H1 (cell line): Measurements from ENCODE around the gene ARHGAP21. TPM values are rescaled to one million over a fixed set of nuclear protein-coding genes. Genes with fewer than 3 reads are reported as not detected.

Experiments used
- CTCF ChIA-PET: fragments of 300-600 bp; sonication (Branson Sonifier 250); formaldehyde crosslinking; loops from one replicate; lab custom pipeline; 2021; ENCODE audit not compliant: partially characterized antibody; lab: Charles Lee
- POLR2A ChIA-PET: fragments of 300-600 bp; sonication (Branson Sonifier 250); formaldehyde crosslinking; loops from one replicate; lab custom pipeline; 2021; ENCODE audit warnings: inconsistent platforms; ENCODE audit not compliant: partially characterized antibody; lab: Charles Lee
- DNase-seq, 2 experiments: peaks; one replicate each; pipeline versions ENCODE4 v3.0.0 to v3.0.0-alpha.2; 2010 to 2022; ENCODE audit warnings: low spot score in 2 of 2, low read depth in 1 of 2, mixed read lengths in 1 of 2
- FAIRE-seq: peaks from 2 replicates; lab custom pipeline; 2011; peaks lifted over from hg19 to GRCh38; lab: Jason Lieb, UNC
- H2AFZ ChIP-seq: 2 replicates; pipeline ENCODE4 v1.8.1; 2012; ENCODE audit warnings: low read length, inconsistent platforms
- H2AK5ac ChIP-seq: 2 replicates; pipeline ENCODE4 v1.6.1; 2013; ENCODE audit warnings: low read depth, low read length
- H2BK120ac ChIP-seq: replicated peaks from 2 replicates; pipeline ENCODE3; 2013; ENCODE audit warnings: low read depth, low read length, inconsistent platforms
- H2BK12ac ChIP-seq: 2 replicates; pipeline ENCODE4 v1.6.1; 2013; ENCODE audit warnings: low read depth, low read length
- H2BK15ac ChIP-seq: 2 replicates; pipeline ENCODE4 v1.6.1; 2013; ENCODE audit warnings: low read length
- H2BK20ac ChIP-seq: 2 replicates; pipeline ENCODE4 v1.6.1; 2013; ENCODE audit warnings: low read length
- H2BK5ac ChIP-seq: 2 replicates; pipeline ENCODE4 v1.6.1; 2013; ENCODE audit warnings: low read depth, low read length
- H3K14ac ChIP-seq: 2 replicates; pipeline ENCODE4 v1.6.1; 2013; ENCODE audit warnings: inconsistent platforms; ENCODE audit not compliant: insufficient read length
- H3K18ac ChIP-seq: 2 replicates; pipeline ENCODE4 v1.6.1; 2013; ENCODE audit warnings: low read length; ENCODE audit errors: extremely low read depth
- H3K23ac ChIP-seq: 2 replicates; pipeline ENCODE4 v1.6.1; 2013; ENCODE audit warnings: inconsistent platforms; ENCODE audit not compliant: insufficient read length
- H3K23me2 ChIP-seq: 2 replicates; pipeline ENCODE4 v1.6.1; 2013; ENCODE audit warnings: low read depth, low read length
- H3K27ac ChIP-seq: 2 replicates; pipeline ENCODE4 v1.6.1; 2011; ENCODE audit warnings: low read depth, low read length, inconsistent platforms
- H3K27me3 ChIP-seq, 4 experiments: replicated peaks in 1 of 4; 1 replicate in 1 of 4; 2 replicates in 3 of 4; pipeline versions ENCODE4 v1.6.1 to v1.8.1; 2011 to 2013; ENCODE audit warnings: low read length in 3 of 4, mild to moderate bottlenecking in 3 of 4, inconsistent platforms in 2 of 4, mixed read lengths in 2 of 4, moderate library complexity in 1 of 4; ENCODE audit not compliant: control insufficient read depth in 3 of 4, insufficient read depth in 3 of 4; ENCODE audit errors: extremely low read depth in 1 of 4
- H3K36me3 ChIP-seq, 4 experiments: 2 replicates each; pipeline versions ENCODE4 v1.6.1 to v1.8.1; 2011 to 2013; ENCODE audit warnings: mild to moderate bottlenecking in 4 of 4, low read length in 3 of 4, moderate library complexity in 2 of 4, control low read depth in 1 of 4, inconsistent platforms in 1 of 4; ENCODE audit not compliant: insufficient read depth in 4 of 4, control insufficient read depth in 2 of 4
- H3K4ac ChIP-seq: replicated peaks from 2 replicates; pipeline ENCODE3; 2013; ENCODE audit warnings: low read length, low read depth, mixed read lengths, inconsistent platforms; ENCODE audit not compliant: insufficient read length
- H3K4me1 ChIP-seq, 4 experiments: replicated peaks in 1 of 4; 1 replicate in 1 of 4; 2 replicates in 3 of 4; pipeline versions ENCODE4 v1.6.1 to v1.8.1; 2011 to 2013; ENCODE audit warnings: low read length in 3 of 4, inconsistent platforms in 2 of 4, mixed read lengths in 1 of 4; ENCODE audit not compliant: insufficient read depth in 4 of 4, control insufficient read depth in 3 of 4
- H3K4me2 ChIP-seq, 2 experiments: 2 replicates each; pipeline versions ENCODE4 v1.6.1 to v1.8.1; 2011 to 2013; ENCODE audit warnings: low read depth in 2 of 2, low read length in 2 of 2, control low read depth in 1 of 2, inconsistent platforms in 1 of 2, mild to moderate bottlenecking in 1 of 2; ENCODE audit not compliant: insufficient read depth in 1 of 2
- H3K4me3 ChIP-seq, 4 experiments: fragments of 200-600, 300-600 bp in 1 of 4; sonication (generic), shearing (Covaris generic), sonication (Bioruptor Twin) in 1 of 4; 2 replicates each; pipeline versions ENCODE4 v1.5.1 to v1.8.1; 2011 to 2016; ENCODE audit warnings: low read length in 4 of 4, low read depth in 3 of 4, control low read depth in 2 of 4, inconsistent platforms in 2 of 4, mild to moderate bottlenecking in 2 of 4, mixed read lengths in 1 of 4, moderate library complexity in 1 of 4; ENCODE audit not compliant: insufficient read depth in 2 of 4; ENCODE audit errors: extremely low read depth in 1 of 4
- H3K56ac ChIP-seq: replicated peaks from 2 replicates; pipeline ENCODE3; 2013; ENCODE audit warnings: low read depth, mild to moderate bottlenecking, mixed read lengths, low read length, inconsistent platforms; ENCODE audit not compliant: insufficient read length
- H3K79me1 ChIP-seq: 2 replicates; pipeline ENCODE4 v1.6.1; 2013; ENCODE audit warnings: low read depth, low read length, control low read depth
- H3K79me2 ChIP-seq, 2 experiments: 2 replicates each; pipeline versions ENCODE4 v1.6.1 to v1.8.1; 2012 to 2013; ENCODE audit warnings: low read length in 2 of 2, mild to moderate bottlenecking in 2 of 2, inconsistent platforms in 1 of 2; ENCODE audit not compliant: insufficient read depth in 2 of 2, control insufficient read depth in 1 of 2
- H3K9ac ChIP-seq, 4 experiments: replicated peaks in 1 of 4; 1 replicate in 1 of 4; 2 replicates in 3 of 4; pipeline versions ENCODE4 v1.6.1 to v1.8.1; 2011 to 2013; ENCODE audit warnings: low read depth in 3 of 4, low read length in 3 of 4, control low read depth in 2 of 4, mild to moderate bottlenecking in 2 of 4, moderate library complexity in 2 of 4, inconsistent platforms in 1 of 4; ENCODE audit errors: extremely low read depth in 1 of 4
- H3K9me3 ChIP-seq, 2 experiments: 2 replicates each; pipeline versions ENCODE4 v1.6.1 to v1.8.1; 2012 to 2013; ENCODE audit warnings: mild to moderate bottlenecking in 2 of 2, moderate library complexity in 2 of 2, control low read depth in 1 of 2, inconsistent platforms in 1 of 2, low read depth in 1 of 2, low read length in 1 of 2, mixed read lengths in 1 of 2; ENCODE audit not compliant: insufficient read depth in 2 of 2
- H4K20me1 ChIP-seq, 2 experiments: replicated peaks in 1 of 2; 2 replicates each; pipeline versions ENCODE3 to v1.8.1; 2011 to 2013; ENCODE audit warnings: inconsistent platforms in 2 of 2, low read length in 2 of 2, mild to moderate bottlenecking in 1 of 2; ENCODE audit not compliant: insufficient read depth in 2 of 2, control insufficient read depth in 1 of 2
- H4K5ac ChIP-seq: 2 replicates; pipeline ENCODE4 v1.6.1; 2013; ENCODE audit warnings: low read length, low read depth, mixed read lengths, inconsistent platforms; ENCODE audit not compliant: insufficient read length
- H4K8ac ChIP-seq: 2 replicates; pipeline ENCODE4 v1.8.0; 2013; ENCODE audit warnings: mild to moderate bottlenecking, moderate library complexity, low read length, inconsistent platforms; ENCODE audit not compliant: insufficient read depth; ENCODE audit errors: extremely low read depth
- H4K91ac ChIP-seq: replicated peaks from 2 replicates; pipeline ENCODE3; 2013; ENCODE audit warnings: low read length, mixed read lengths, inconsistent platforms; ENCODE audit not compliant: insufficient read length
- EP300 ChIP-seq, 2 experiments: IDR thresholded peaks; 1 replicate in 1 of 2; 2 replicates in 1 of 2; pipeline ENCODE4 v1.6.1; 2011 to 2012; ENCODE audit warnings: low read depth in 2 of 2, low read length in 2 of 2, mild to moderate bottlenecking in 2 of 2, borderline replicate concordance in 1 of 2, inconsistent platforms in 1 of 2, moderate library complexity in 1 of 2
- JUND ChIP-seq: IDR thresholded peaks from 2 replicates; pipeline ENCODE4 v1.6.1; 2011; ENCODE audit warnings: mild to moderate bottlenecking, improper control_type of control experiment, low read length
- KDM1A ChIP-seq: fragments of 200-600, 300-600 bp; sonication (generic); IDR thresholded peaks from 2 replicates; pipeline ENCODE4 v1.7.1; 2016; ENCODE audit warnings: mild to moderate bottlenecking, low read length, borderline replicate concordance
- KDM4A ChIP-seq: IDR thresholded peaks from one replicate; pipeline ENCODE4 v1.7.1; 2012; ENCODE audit warnings: low read depth, mild to moderate bottlenecking, moderate library complexity, low read length, inconsistent platforms; ENCODE audit not compliant: severe bottlenecking
- NANOG ChIP-seq: IDR thresholded peaks from 2 replicates; pipeline ENCODE4 v1.6.1; 2011; ENCODE audit warnings: low read length, low read depth, mild to moderate bottlenecking, inconsistent platforms; ENCODE audit not compliant: insufficient read depth, poor library complexity, severe bottlenecking
- POLR2AphosphoS5 ChIP-seq: IDR thresholded peaks from 2 replicates; pipeline ENCODE4 v1.6.1; 2011; ENCODE audit warnings: low read depth, low read length
- RFX5 ChIP-seq: IDR thresholded peaks from 2 replicates; pipeline ENCODE4 v1.6.1; 2011; ENCODE audit warnings: low read depth, low read length, improper control_type of control experiment, borderline replicate concordance
- SP4 ChIP-seq: IDR thresholded peaks from 2 replicates; pipeline ENCODE4 v1.6.1; 2012; ENCODE audit warnings: low read length, inconsistent platforms
- SRF ChIP-seq: IDR thresholded peaks from 2 replicates; pipeline ENCODE4 v1.6.1; 2011; ENCODE audit warnings: mild to moderate bottlenecking, low read depth, low read length, moderate library complexity
- TAF1 ChIP-seq: IDR thresholded peaks from 2 replicates; pipeline ENCODE4 v1.6.1; 2011; ENCODE audit warnings: mild to moderate bottlenecking, low read depth, low read length
- TAF7 ChIP-seq: optimal IDR thresholded peaks from 2 replicates; pipeline ENCODE3; 2011; ENCODE audit warnings: low read depth, mild to moderate bottlenecking, inconsistent platforms, low read length, moderate library complexity, borderline replicate concordance
- YY1 ChIP-seq: IDR thresholded peaks from 2 replicates; pipeline ENCODE4 v1.6.1; 2011; ENCODE audit warnings: low read depth, mild to moderate bottlenecking, low read length
- ZNF274 ChIP-seq: IDR thresholded peaks from 2 replicates; pipeline ENCODE4 v1.7.0; 2012; ENCODE audit warnings: low read length, borderline replicate concordance; ENCODE audit errors: extremely low read depth
- WGBS, 2 experiments: shearing (Covaris generic) in 1 of 2; methylation state at CpG; one replicate each; pipeline versions ENCODE4 v1.1.6 to v1.1.7; 2013 to 2015; ENCODE audit warnings: low lambda C conversion rate in 2 of 2, mixed read lengths in 2 of 2, inconsistent platforms in 1 of 2, low coverage in 1 of 2, missing lambda C conversion rate in 1 of 2; ENCODE audit not compliant: insufficient replicate concordance in 2 of 2, insufficient coverage in 1 of 2, insufficient read length in 1 of 2; ENCODE audit errors: extremely low coverage in 1 of 2, missing lambda C conversion rate in 1 of 2; 5-methylcytosine and 5-hydroxymethylcytosine counted together
- polyA plus RNA-seq, 7 experiments: library from polyadenylated mRNA; depleted of rRNA in 3 of 7; stranded (reverse) in 5 of 7; unstranded in 2 of 7; fragments of >200 nt in 5 of 7; fragments of 200-250 nt in 2 of 7; gene quantifications; 1 replicate in 5 of 7; 2 replicates in 1 of 7; 4 replicates in 1 of 7; pipeline versions ENCODE4 v1.2.1 to v1.2.3, GENCODE V29; 2011 to 2013; ENCODE audit warnings: missing spikeins in 2 of 7, mixed read lengths in 2 of 7
- total RNA-seq: library from RNA; stranded (reverse); fragmentation: NEBNext Ultra II Directional; extraction: Animal tissue kit (Norgen Biotek cat#: 25700); gene quantifications from 2 replicates; pipeline ENCODE4 v1.2.1, GENCODE V29; 2021
- TF ChIP-seq, protein P1 (sequence below): IDR thresholded peaks from 2 replicates; pipeline ENCODE4 v1.6.1; 2012; ENCODE audit warnings: inconsistent platforms

Gene ARHGAP21
- total and polyA plus RNA-seq, 2 of the 8 experiments (the other 6 are each of a cell fraction or from before 2014, with no cell fraction given) = 14.4 to 35.3 TPM

DNA sequence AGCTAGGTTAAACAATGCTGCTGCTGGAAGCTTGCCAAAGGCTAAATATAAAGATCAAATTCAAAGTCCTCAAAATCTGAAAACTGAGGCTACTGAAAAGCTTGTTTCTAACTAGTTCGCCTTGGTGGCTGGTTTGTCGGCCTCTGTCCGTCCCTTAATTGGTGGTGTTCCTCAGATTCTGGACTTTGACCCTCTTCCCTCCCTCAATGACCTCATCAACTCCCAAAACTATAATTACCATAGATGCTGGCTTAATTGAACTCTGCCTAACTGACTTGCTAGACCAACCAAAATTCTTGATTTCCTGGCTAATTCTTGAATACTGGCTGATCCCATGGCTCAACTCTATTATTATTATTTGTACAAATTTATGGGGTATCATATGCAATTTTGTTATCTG is 15.6 kb downstream of the ARHGAP21 start:
- no peak overlapping the region for H2BK120ac ChIP-seq
- no peak overlapping the region for H3K14ac ChIP-seq
- no peak overlapping the region for H3K27ac ChIP-seq
- no peaks in the 10 kb centered on the region for H3K9me3 ChIP-seq
- H3K4ac ChIP-seq = no peak overlapping the region
- H3K4me2 ChIP-seq = no peak overlapping the region
- no peak overlapping the region for H3K18ac ChIP-seq
- H4K5ac ChIP-seq = no peak overlapping the region
- no peak overlapping the region for H3K4me3 ChIP-seq
- H4K8ac ChIP-seq = no peak overlapping the region
- H3K23ac ChIP-seq = no peak overlapping the region
- H3K79me2 ChIP-seq = peaks cover 0 to 90% of the 10 kb centered on the region in 2 experiments; a peak in 3 of 4 replicates
- ChIA-PET POLR2A (interaction anchor here (1.0 kb wide), 2 partner anchors 8 to 14 kb away, joined by 3 read pairs; no protein-coding TSS in a partner anchor), CTCF (interaction anchor here (0.9 to 1.0 kb wide), 3 partner anchors 10 to 91 kb away, joined by 3 to 4 read pairs (median 4); no protein-coding TSS in a partner anchor)
- no peak overlapping the region for H2BK20ac ChIP-seq
- H2AK5ac ChIP-seq = no peak overlapping the region
- no peaks in the 10 kb centered on the region for H3K79me1 ChIP-seq
- no peak for FAIRE-seq
- peaks cover 0 to 2% (median 0%) of the 10 kb centered on the region in 4 experiments; a peak in 1 of 7 replicates for H3K4me1 ChIP-seq
- H3K36me3 ChIP-seq = no peaks in the 10 kb centered on the region
- no peak overlapping the region for H2BK12ac ChIP-seq
- 100% methylated on average over 3 of the region's 3 CpGs; no CpG with 5 or more reads in 1 of the 2 experiments for WGBS, 2 experiments
- no peak overlapping the region for H2BK5ac ChIP-seq
- H2BK15ac ChIP-seq = no peak overlapping the region
- no peaks in the 10 kb centered on the region for H3K23me2 ChIP-seq
- no peak for DNase-seq
- peaks cover 0 to 5% of the 10 kb centered on the region in 2 experiments for H4K20me1 ChIP-seq
- H4K91ac ChIP-seq = no peak overlapping the region
- no peak overlapping the region for H3K9ac ChIP-seq
- no peaks in the 10 kb centered on the region for H3K27me3 ChIP-seq
- H2AFZ ChIP-seq = no peak overlapping the region
- no peak overlapping the region for H3K56ac ChIP-seq
- TF ChIP-seq NANOG (no peak), SP4 (no peak), RFX5 (no peak), YY1 (no peak), TAF7 (no peak), KDM4A (no peak), JUND (no peak), SRF (no peak), POLR2AphosphoS5 (no peak), KDM1A (no peak), TAF1 (no peak), ZNF274 (no peak), EP300 (IDR thresholded peaks at IDR 0.05; ENCODE audit: borderline replicate concordance in 1 of 2, low read depth in 2 of 2, low read length in 2 of 2) (no peak)
- TF ChIP-seq, protein P1, sequence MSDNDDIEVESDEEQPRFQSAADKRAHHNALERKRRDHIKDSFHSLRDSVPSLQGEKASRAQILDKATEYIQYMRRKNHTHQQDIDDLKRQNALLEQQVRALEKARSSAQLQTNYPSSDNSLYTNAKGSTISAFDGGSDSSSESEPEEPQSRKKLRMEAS = no peak
